HepG2 (cell line): ENCODE results near the gene MAN1B1. TPM values are rescaled to one million over a fixed set of nuclear protein-coding genes. Genes with fewer than 3 reads are reported as not detected.

Experiments used
- ATAC-seq: fragments of 200-7000 bp; cut with Tn5 transposase; 3 replicates; pipeline ENCODE4 v1.9.1; 2020; ENCODE audit warnings: mild to moderate bottlenecking, moderate library complexity
- BruUV-seq: library from RNA; stranded (reverse); fragments of 400-500 nt; replicated peaks from 2 replicates; lab custom pipeline; 2021; lab: Mats Ljungman, UMichigan
- CTCF ChIA-PET: fragments of 300-600 bp; formaldehyde crosslinking; extraction: SDS; loops from one replicate; lab custom pipeline; 2021; ENCODE audit warnings: low total read pairs, inconsistent platforms, low intra/inter-chr PET ratio; lab: Yijun Ruan, JAX
- POLR2A ChIA-PET: fragments of 350-600 bp; sonication (Branson Sonifier 250); formaldehyde crosslinking; loops from one replicate; lab custom pipeline; 2020; ENCODE audit warnings: antibody characterized with exemption, inconsistent platforms; lab: Yijun Ruan, JAX
- DNase-seq: peaks from one replicate; pipeline ENCODE4 v3.0.0-alpha.2; 2015; ENCODE audit warnings: low spot score
- FAIRE-seq: peaks from 3 replicates; lab custom pipeline; 2011; peaks lifted over from hg19 to GRCh38; lab: Jason Lieb, UNC
- H2AFZ ChIP-seq: one replicate; pipeline ENCODE4 v1.6.1; 2011; ENCODE audit warnings: low read length, inconsistent platforms
- H3K27ac ChIP-seq: fragments of 300-600 bp; 3 replicates; pipeline ENCODE4 v1.8.0; 2011; ENCODE audit warnings: mixed run types, mild to moderate bottlenecking, mixed read lengths, low read length, inconsistent platforms; ENCODE audit not compliant: insufficient read depth; ENCODE audit errors: extremely low read length
- H3K27me3 ChIP-seq, 2 experiments: fragments of 200-600 bp in 1 of 2; 2 replicates in 1 of 2; 3 replicates in 1 of 2; pipeline versions ENCODE4 v1.6.0 to v1.8.0; 2011; ENCODE audit warnings: low read length in 2 of 2, mild to moderate bottlenecking in 2 of 2, moderate library complexity in 2 of 2, inconsistent platforms in 1 of 2; ENCODE audit not compliant: insufficient read depth in 2 of 2, control insufficient read depth in 1 of 2
- H3K36me3 ChIP-seq, 2 experiments: fragments of 200-600 bp in 1 of 2; replicated peaks in 1 of 2; 2 replicates in 1 of 2; 3 replicates in 1 of 2; pipeline versions ENCODE4 v1.5.1 to v1.8.0; 2011; ENCODE audit warnings: low read length in 2 of 2, inconsistent platforms in 1 of 2; ENCODE audit not compliant: insufficient read depth in 2 of 2, control insufficient read depth in 1 of 2
- H3K4me1 ChIP-seq: 2 replicates; pipeline ENCODE4 v1.5.1; 2012; ENCODE audit warnings: low read length, inconsistent platforms; ENCODE audit not compliant: insufficient read depth
- H3K4me2 ChIP-seq: 2 replicates; pipeline ENCODE4 v1.6.0; 2011; ENCODE audit warnings: low read depth, low read length, inconsistent platforms
- H3K4me3 ChIP-seq, 3 experiments: fragments of 200-600 bp in 1 of 3; sonication (generic), shearing (Covaris generic) in 1 of 3; replicated peaks in 1 of 3; 2 replicates each; pipeline ENCODE4 v1.5.1; 2011 to 2016; ENCODE audit warnings: low read length in 3 of 3, inconsistent platforms in 2 of 3, low read depth in 2 of 3, mild to moderate bottlenecking in 2 of 3, control low read depth in 1 of 3, mixed read lengths in 1 of 3; ENCODE audit not compliant: insufficient read depth in 1 of 3
- H3K79me2 ChIP-seq: one replicate; pipeline ENCODE4 v1.6.1; 2011; ENCODE audit warnings: low read length, inconsistent platforms; ENCODE audit not compliant: insufficient read depth
- H3K9ac ChIP-seq: 2 replicates; pipeline ENCODE4 v1.6.0; 2011; ENCODE audit warnings: mild to moderate bottlenecking, low read depth, low read length, inconsistent platforms; ENCODE audit not compliant: insufficient read depth
- H3K9me3 ChIP-seq: 2 replicates; pipeline ENCODE4 v1.5.1; 2012; ENCODE audit warnings: mild to moderate bottlenecking, low read length
- H4K20me1 ChIP-seq: 2 replicates; pipeline ENCODE4 v1.6.0; 2011; ENCODE audit warnings: inconsistent platforms, mild to moderate bottlenecking, low read length, moderate library complexity; ENCODE audit not compliant: insufficient read depth
- FOXO1 ChIP-seq: sonication (generic); formaldehyde crosslinking; IDR thresholded peaks from 2 replicates; pipeline ENCODE4 v1.4.0; 2020; ENCODE audit warnings: missing genetic modification reagents
- HNRNPL ChIP-seq: fragments of 200-400 bp; formaldehyde crosslinking; IDR thresholded peaks from 2 replicates; pipeline ENCODE4 v1.6.1; 2017; ENCODE audit warnings: mild to moderate bottlenecking, low read depth, low read length
- KDM5A ChIP-seq: fragments of 200-600 bp; sonication (generic); IDR thresholded peaks from 2 replicates; pipeline ENCODE4 v1.7.0; 2018; ENCODE audit warnings: antibody characterized with exemption, mild to moderate bottlenecking, low read length, borderline replicate concordance
- MIER2 ChIP-seq: IDR thresholded peaks from 2 replicates; pipeline ENCODE4 v1.6.1; 2016; ENCODE audit warnings: missing biosample characterization, missing genetic modification reagents
- NFIC ChIP-seq: IDR thresholded peaks from 2 replicates; pipeline ENCODE4 v1.6.1; 2012; ENCODE audit warnings: mild to moderate bottlenecking, low read length, inconsistent platforms
- NR2C2 ChIP-seq: sonication (generic); formaldehyde crosslinking; IDR thresholded peaks from 2 replicates; pipeline ENCODE4 v1.4.0; 2020; ENCODE audit warnings: missing genetic modification reagents, mild to moderate bottlenecking, moderate library complexity, borderline replicate concordance
- RXRA ChIP-seq: sonication (generic); formaldehyde crosslinking; IDR thresholded peaks from 2 replicates; pipeline ENCODE4 v1.5.1; 2020; ENCODE audit warnings: missing genetic modification reagents
- SUZ12 ChIP-seq: fragments of 150-350 bp; IDR thresholded peaks from 2 replicates; pipeline ENCODE4 v1.6.1; 2014; ENCODE audit warnings: low read depth, low read length
- TAF1 ChIP-seq: sonication (generic); formaldehyde crosslinking; IDR thresholded peaks from 2 replicates; pipeline ENCODE4 v1.4.0; 2020; ENCODE audit warnings: missing genetic modification reagents
- TGIF2 ChIP-seq: IDR thresholded peaks from 2 replicates; pipeline ENCODE4 v1.6.1; 2016; ENCODE audit warnings: control low read depth, missing compliant biosample characterization
- ZFAT ChIP-seq: sonication (generic); formaldehyde crosslinking; conservative IDR thresholded peaks from 2 replicates; pipeline ENCODE4 v1.8.1; 2023; ENCODE audit warnings: missing genetic modification reagents, inconsistent platforms
- ZFP62 ChIP-seq: sonication (generic); formaldehyde crosslinking; IDR thresholded peaks from 2 replicates; pipeline ENCODE4 v1.4.0; 2020; ENCODE audit warnings: missing genetic modification reagents
- ZNF263 ChIP-seq: sonication (generic); formaldehyde crosslinking; IDR thresholded peaks from 2 replicates; pipeline ENCODE4 v1.4.0; 2020; ENCODE audit warnings: missing genetic modification reagents
- ZNF510 ChIP-seq: sonication (generic); formaldehyde crosslinking; IDR thresholded peaks from 2 replicates; pipeline ENCODE4 v1.4.0; 2020; ENCODE audit warnings: low read depth, mild to moderate bottlenecking, missing genetic modification reagents
- ZNF7 ChIP-seq: IDR thresholded peaks from 2 replicates; pipeline ENCODE4 v1.6.1; 2016; ENCODE audit warnings: missing biosample characterization, missing genetic modification reagents
- ZNF878 ChIP-seq: sonication (generic); formaldehyde crosslinking; IDR thresholded peaks from 2 replicates; pipeline ENCODE4 v1.8.1; 2023; ENCODE audit warnings: mild to moderate bottlenecking, missing genetic modification reagents, moderate library complexity
- WGBS: methylation state at CpG from one replicate; pipeline ENCODE4 v1.1.6; 2017; ENCODE audit warnings: low lambda C conversion rate; 5-methylcytosine and 5-hydroxymethylcytosine counted together
- in situ Hi-C: cut with HindIII; loops from 2 replicates; pipeline ENCODE4 v1.10.0; 2017; ENCODE audit warnings: low pct_unique_long_range_greater_than_20kb; ENCODE audit not compliant: extremely low pct_ligation_motif_present
- intact Hi-C: fragments of 100-400 bp; cut with micrococcal nuclease; formaldehyde crosslinking; loops from one replicate; pipeline ENCODE4 v1.10.0; 2022; ENCODE audit not compliant: unreplicated experiment
- polyA plus RNA-seq, 8 experiments: library from polyadenylated mRNA; depleted of rRNA in 3 of 8; stranded (reverse) in 7 of 8; unstranded in 1 of 8; fragments of >200 nt; fragmentation: Illumina TruSeq in 4 of 8; extraction: Trizol in 4 of 8; gene quantifications; 2 replicates each; pipeline versions ENCODE4 v1.2.1 to v1.2.3, GENCODE V29; 2011 to 2016; ENCODE audit warnings: low read depth in 4 of 8, missing spikeins in 1 of 8, mixed read lengths in 1 of 8; ENCODE audit not compliant: insufficient read depth in 1 of 8
- total RNA-seq, 5 experiments: library from RNA; depleted of rRNA; stranded (reverse); fragments of >200 nt; fragmentation: Illumina TruSeq; extraction: Trizol; gene quantifications; 2 replicates each; pipeline ENCODE4 v1.2.3, GENCODE V29; 2016; ENCODE audit warnings: low read depth in 1 of 5
- TF ChIP-seq, protein P1 (sequence below): IDR thresholded peaks from 2 replicates; pipeline ENCODE4 v1.6.1; 2018; ENCODE audit warnings: missing genetic modification reagents

MAN1B1 gene
- total and polyA plus RNA-seq, 2 of the 13 experiments (the other 11 are each of a cell fraction or from before 2014, with no cell fraction given) = 48.9 to 59.5 TPM

- Histone ChIP-seq H3K9ac (no peak within 1 kb of the TSS), H3K4me3 (no peak within 1 kb of the TSS; a peak in 1 of 6 replicates), H3K4me2 (no peak within 1 kb of the TSS), H3K27me3 (no peaks in the 10 kb centered on the region), H4K20me1 (no peaks in the 10 kb centered on the region), H3K79me2 (no peaks in the 10 kb centered on the region), H3K36me3 (no peaks in the 10 kb centered on the region), H3K9me3 (no peaks in the 10 kb centered on the region), H2AFZ (no peak within 1 kb of the TSS), H3K27ac (no peak within 1 kb of the TSS), H3K4me1 (peaks cover 64% of the 10 kb centered on the region)
- BruUV-seq = no TSS peak
- intact Hi-C loops = loop anchor here (10.0 kb wide), 1 partner anchor 60 kb away; the partner anchor contains the start of genes LRRC26 and TMEM210
- in situ Hi-C loops = loop anchor here (5.0 kb wide), 1 partner anchor 112 kb away; the partner anchor contains the start of genes CYSRT1 and RNF224
- CTCF ChIA-PET = no interaction called here
- no peak for FAIRE-seq
- TF ChIP-seq ZNF263 (CRISPR knock-in tag) = peak; percentile 69; the same call in 1 of the 2 replicates
- TF ChIP-seq ZFP62 = no peak
- TF ChIP-seq HNRNPL = 0 out of 2 replicates have a peak, but pooled peaks have one; percentile 21
- WGBS = 90% methylated on average over 40 of the region's 70 CpGs
- no peak for DNase-seq
- POLR2A ChIA-PET = no interaction called here
- ATAC-seq = no peak
These were observed 28.0 kb downstream of the MAN1B1 start, which contains the start of gene DPP7 for GRCh38 chr9:137114613-137115393. DPP7 (minus strand) TSS chr9:137114733; CDS start chr9:137114713, 20 bp downstream.

DNA sequence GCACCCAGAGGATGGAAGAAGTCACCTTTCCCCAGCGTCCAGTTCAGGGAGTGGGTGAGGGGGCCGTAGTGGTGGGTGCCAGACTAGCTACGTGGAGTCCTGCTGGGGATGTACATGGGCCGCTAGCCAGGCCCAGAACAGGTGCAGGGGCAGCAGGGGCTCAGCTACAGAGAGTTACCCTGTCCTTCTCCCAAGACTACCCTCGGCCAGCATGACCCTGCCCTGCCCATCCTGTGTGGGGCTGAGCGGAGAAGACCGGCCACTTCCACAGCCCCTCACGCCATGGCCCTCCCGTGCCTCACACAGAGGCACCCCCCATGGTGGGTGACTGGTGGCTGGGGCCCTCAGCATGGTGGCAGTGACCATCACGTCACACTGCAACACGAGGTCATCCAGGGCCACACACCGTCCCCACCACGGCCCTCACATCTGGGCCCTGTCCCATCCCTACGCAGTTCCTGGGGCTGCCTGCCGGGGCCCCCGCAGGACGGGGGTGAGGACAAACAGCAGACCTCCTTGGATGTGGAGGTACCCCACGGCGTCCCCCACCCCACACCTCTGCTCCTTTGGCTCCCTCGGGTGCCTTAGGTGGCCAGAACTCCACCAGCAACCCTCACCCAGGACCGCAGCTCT is 28.7 kb downstream of the MAN1B1 start:
- 51% methylated on average over 4 of the region's 21 CpGs for WGBS
- intact Hi-C loops (loop anchor here (10.0 kb wide), 1 partner anchor 59 kb away; the partner anchor contains the start of genes LRRC26 and TMEM210), in situ Hi-C loops (no loop called here)
- ChIA-PET CTCF (interaction anchor here (1.0 kb wide), 1 partner anchor 48 kb away, joined by 3 read pairs; no protein-coding TSS in a partner anchor), POLR2A (interaction anchor here (1.1 kb wide), 1 partner anchor 74 kb away, joined by 3 read pairs; no protein-coding TSS in a partner anchor)
- H4K20me1 ChIP-seq = no peaks in the 10 kb centered on the region
- no peaks in the 10 kb centered on the region for H3K36me3 ChIP-seq
- H3K4me1 ChIP-seq = peaks cover 63% of the 10 kb centered on the region
- DNase-seq (no peak), FAIRE-seq (no peak), ATAC-seq (peak; percentile 10)
- H3K79me2 ChIP-seq = no peaks in the 10 kb centered on the region
- H3K9ac ChIP-seq = no peak overlapping the region; the same call in 1 of the 2 replicates
- no peaks in the 10 kb centered on the region for H3K9me3 ChIP-seq
- no TSS peak for BruUV-seq
- no peak overlapping the region; a peak in 1 of 6 replicates for H3K4me3 ChIP-seq
- H3K27me3 ChIP-seq = no peaks in the 10 kb centered on the region
- H3K4me2 ChIP-seq = peak overlapping the region; percentile 77; the same call in 1 of the 2 replicates
- no peak overlapping the region for H2AFZ ChIP-seq
- no peak overlapping the region for H3K27ac ChIP-seq
- TF ChIP-seq TAF1 (CRISPR knock-in tag) (no peak), MIER2 (no peak), ZFAT (CRISPR knock-in tag) (no peak), NR2C2 (CRISPR knock-in tag) (no peak), RXRA (CRISPR knock-in tag) (peak; percentile 15; the same call in 1 of the 2 replicates), SUZ12 (no peak), ZNF7 (CRISPR knock-in tag) (no peak), NFIC (no peak), ZNF510 (CRISPR knock-in tag) (no peak), KDM5A (no peak), HNRNPL (0 out of 2 replicates have a peak, but pooled peaks have one; percentile 4), TGIF2 (CRISPR knock-in tag) (no peak), ZNF878 (no peak), FOXO1 (no peak)
- TF ChIP-seq, protein P1, sequence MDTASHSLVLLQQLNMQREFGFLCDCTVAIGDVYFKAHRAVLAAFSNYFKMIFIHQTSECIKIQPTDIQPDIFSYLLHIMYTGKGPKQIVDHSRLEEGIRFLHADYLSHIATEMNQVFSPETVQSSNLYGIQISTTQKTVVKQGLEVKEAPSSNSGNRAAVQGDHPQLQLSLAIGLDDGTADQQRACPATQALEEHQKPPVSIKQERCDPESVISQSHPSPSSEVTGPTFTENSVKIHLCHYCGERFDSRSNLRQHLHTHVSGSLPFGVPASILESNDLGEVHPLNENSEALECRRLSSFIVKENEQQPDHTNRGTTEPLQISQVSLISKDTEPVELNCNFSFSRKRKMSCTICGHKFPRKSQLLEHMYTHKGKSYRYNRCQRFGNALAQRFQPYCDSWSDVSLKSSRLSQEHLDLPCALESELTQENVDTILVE = no peak
